Peyer's patch (tissue), 4 donors: ENCODE results near the gene SLC37A3. TPM values are rescaled to one million over a fixed set of nuclear protein-coding genes. Genes with fewer than 3 reads are reported as not detected.

ENCODE experiments used
- DNase-seq, 3 donors: peaks; one replicate each; pipeline ENCODE4 v3.0.0-alpha.2; 2017 to 2019
- H3K27ac ChIP-seq, 4 donors: fragments of 200-600 bp; sonication (generic); one replicate each; pipeline ENCODE4 v1.5.1; 2016 to 2019
- H3K27me3 ChIP-seq, 2 donors: fragments of 200-600 bp; sonication (generic); one replicate each; pipeline ENCODE4 v1.5.1; 2019
- H3K36me3 ChIP-seq, 3 donors: fragments of 200-600 bp; sonication (generic); one replicate each; pipeline ENCODE4 v1.5.1; 2016 to 2019
- H3K4me1 ChIP-seq, 4 donors: fragments of 200-600 bp; sonication (generic); one replicate each; pipeline ENCODE4 v1.5.1; 2016 to 2019
- H3K4me3 ChIP-seq, 4 donors: fragments of 200-600 bp; sonication (generic); 1 replicate in 3 of 4; 2 replicates in 1 of 4; pipeline ENCODE4 v1.5.1; 2016 to 2019; ENCODE audit warnings: mild to moderate bottlenecking in 1 of 4
- H3K9me3 ChIP-seq, 4 donors: fragments of 200-600 bp; sonication (generic); one replicate each; pipeline ENCODE4 v1.5.1; 2016 to 2019; ENCODE audit warnings: mild to moderate bottlenecking in 1 of 4
- CTCF ChIP-seq, 6 experiments: fragments of 450-650 bp in 4 of 6; fragments of 200-600 bp in 2 of 6; sonication (generic) in 1 of 6; IDR thresholded peaks; one replicate each; pipeline ENCODE4 v1.5.1; 2017 to 2019; ENCODE audit warnings: antibody characterized with exemption in 6 of 6, mild to moderate bottlenecking in 3 of 6, moderate library complexity in 1 of 6
- POLR2A ChIP-seq, 2 donors: fragments of 450-650 bp; IDR thresholded peaks; one replicate each; pipeline ENCODE4 v1.5.1; 2017; ENCODE audit warnings: antibody characterized with exemption in 2 of 2, mild to moderate bottlenecking in 2 of 2, moderate library complexity in 2 of 2
- small RNA-seq, 2 donors: library from RNA; depleted of rRNA; stranded (forward); fragments of <200 nt; gene quantifications; one replicate each; pipeline ENCODE3, GENCODE V24; 2016
- total RNA-seq, 4 donors: library from RNA; depleted of rRNA; stranded (reverse); fragments of >200 nt; gene quantifications; one replicate each; pipeline ENCODE4 v1.1.0, GENCODE V29; 2016

Gene SLC37A3
- total RNA-seq, 4 donors from 2014 or later: 45.4 to 124 (median 98.9) TPM

- TF ChIP-seq POLR2A (IDR thresholded peaks at IDR 0.05): no peak
- TF ChIP-seq CTCF (IDR thresholded peaks at IDR 0.05): no peak
- Histone ChIP-seq H3K27me3 (no peaks in the 10 kb centered on the region), H3K36me3 (no peaks in the 10 kb centered on the region), H3K27ac (no peak overlapping the region), H3K4me1 (no peaks in the 10 kb centered on the region), H3K4me3 (no peak overlapping the region), H3K9me3 (no peaks in the 10 kb centered on the region)
- peak in 1 of 3 donors; percentile 40 for DNase-seq
Measured at GRCh38 chr7:140292438-140292837, 105.9 kb downstream of the SLC37A3 start.

GRCh38 chr7:140289804-140290203, 108.5 kb downstream of the SLC37A3 start:
- no peak overlapping the region for H3K27ac ChIP-seq
- no peaks in the 10 kb centered on the region for H3K36me3 ChIP-seq
- H3K4me1 ChIP-seq: no peaks in the 10 kb centered on the region
- H3K9me3 ChIP-seq: no peaks in the 10 kb centered on the region
- TF ChIP-seq POLR2A (IDR thresholded peaks at IDR 0.05) (no peak), CTCF (IDR thresholded peaks at IDR 0.05) (no peak)
- DNase-seq: peak in 1 of 3 donors; percentile 19
- no peaks in the 10 kb centered on the region for H3K27me3 ChIP-seq
- no peak overlapping the region for H3K4me3 ChIP-seq

GRCh38 chr7:140287988-140288387, 110.3 kb downstream of the SLC37A3 start:
- TF ChIP-seq POLR2A (IDR thresholded peaks at IDR 0.05) (no peak), CTCF (IDR thresholded peaks at IDR 0.05) (no peak)
- Histone ChIP-seq H3K27ac (no peak overlapping the region), H3K9me3 (no peaks in the 10 kb centered on the region), H3K4me1 (no peaks in the 10 kb centered on the region), H3K27me3 (no peaks in the 10 kb centered on the region), H3K36me3 (no peaks in the 10 kb centered on the region), H3K4me3 (no peak overlapping the region)
- DNase-seq: no peak

- no peak for TF ChIP-seq POLR2A (IDR thresholded peaks at IDR 0.05)
- TF ChIP-seq CTCF (IDR thresholded peaks at IDR 0.05): no peak
- Histone ChIP-seq H3K27me3 (no peaks in the 10 kb centered on the region), H3K27ac (no peak overlapping the region), H3K4me3 (no peak overlapping the region), H3K9me3 (no peaks in the 10 kb centered on the region), H3K4me1 (no peaks in the 10 kb centered on the region), H3K36me3 (no peaks in the 10 kb centered on the region)
- DNase-seq: no peak
Measured at GRCh38 chr7:140285938-140286337, 112.4 kb downstream of the SLC37A3 start.

GRCh38 chr7:140284062-140284461, 114.3 kb downstream of the SLC37A3 start:
- H3K27me3 ChIP-seq: no peaks in the 10 kb centered on the region
- DNase-seq: no peak
- no peaks in the 10 kb centered on the region for H3K4me1 ChIP-seq
- H3K9me3 ChIP-seq: no peaks in the 10 kb centered on the region
- H3K27ac ChIP-seq: no peak overlapping the region
- H3K36me3 ChIP-seq: no peaks in the 10 kb centered on the region
- H3K4me3 ChIP-seq: no peak overlapping the region
- TF ChIP-seq CTCF (IDR thresholded peaks at IDR 0.05) (no peak), POLR2A (IDR thresholded peaks at IDR 0.05) (no peak)

Small RNA genes within 50 kb of the gene (small RNA-seq; reads per million reads assigned to genes)
- gene RNA5SP247 (0 reads per million in 2 donors), gene RNA5SP248 (46.8 to 54.9 reads per million in 2 donors)

Other genes with a start within 250 kb of the SLC37A3 start
- 10 to 100 TPM; 38.0 to 59.3 (median 38.8) TPM for gene KDM7A, start 221.5 kb downstream of the SLC37A3 start, total RNA-seq
- gene RAB19, start 5.5 kb upstream of the SLC37A3 start, total RNA-seq: 10 to 100 TPM in 2 of 4 donors, 1 to 10 TPM in 2; 7.4 to 18.6 (median 10.1) TPM
- 100 to 1,000 TPM; 100 to 194 (median 105) TPM for gene MKRN1, start 81.0 kb upstream of the SLC37A3 start, total RNA-seq
- 10 to 100 TPM in 2 of 4 donors, 1 to 10 TPM in 2; 1.6 to 44.6 (median 8.3) TPM for gene DENND2A, start 242.3 kb upstream of the SLC37A3 start, total RNA-seq